Natural killer cell (primary cell): ENCODE data around the gene NGFR. TPM values are rescaled to one million over a fixed set of nuclear protein-coding genes. Genes with fewer than 3 reads are reported as not detected.

Experiments
- ATAC-seq, 3 donors: fragments of 150-1000 bp in 2 of 3; fragments of 200-7000 bp in 1 of 3; cut with Tn5 transposase; 1 replicate in 1 of 3; 2 replicates in 2 of 3; pipeline ENCODE4 v1.10.0; 2021; ENCODE audit warnings: mild to moderate bottlenecking in 2 of 3, moderate library complexity in 2 of 3
- DNase-seq, 2 donors: peaks; one replicate each; pipeline versions ENCODE4 v3.0.0 to v3.0.0-alpha.2; 2013 to 2021; ENCODE audit warnings: mixed read lengths in 1 of 2
- H3K27ac ChIP-seq: one replicate; pipeline ENCODE4 v1.5.1; 2013; ENCODE audit warnings: mild to moderate bottlenecking, low read length
- H3K27me3 ChIP-seq: one replicate; pipeline ENCODE4 v1.6.1; 2013; ENCODE audit warnings: low read length; ENCODE audit not compliant: control insufficient read depth, insufficient read depth
- H3K36me3 ChIP-seq: one replicate; pipeline ENCODE4 v1.6.1; 2013; ENCODE audit warnings: low read length; ENCODE audit not compliant: control insufficient read depth, insufficient read depth
- H3K4me1 ChIP-seq: one replicate; pipeline ENCODE4 v1.6.1; 2013; ENCODE audit warnings: low read length; ENCODE audit not compliant: control insufficient read depth, insufficient read depth
- H3K4me3 ChIP-seq: one replicate; pipeline ENCODE4 v1.5.1; 2013; ENCODE audit warnings: low read length
- H3K9me3 ChIP-seq: one replicate; pipeline ENCODE4 v1.6.1; 2013; ENCODE audit warnings: low read length; ENCODE audit not compliant: control insufficient read depth, insufficient read depth
- H3K27ac Mint-ChIP-seq, 2 donors: one replicate each; pipeline ENCODE4 v1.8.0; 2022; ENCODE audit warnings: mild to moderate bottlenecking in 2 of 2, mixed read lengths in 2 of 2, moderate library complexity in 1 of 2
- H3K27me3 Mint-ChIP-seq, 2 donors: one replicate each; pipeline ENCODE4 v1.8.0; 2022; ENCODE audit warnings: low read depth in 2 of 2, mixed read lengths in 2 of 2
- H3K36me3 Mint-ChIP-seq: one replicate; pipeline ENCODE4 v1.8.0; 2022; ENCODE audit warnings: mixed read lengths
- H3K4me1 Mint-ChIP-seq, 2 donors: one replicate each; pipeline ENCODE4 v1.8.0; 2022; ENCODE audit warnings: mixed read lengths in 2 of 2
- H3K4me3 Mint-ChIP-seq: one replicate; pipeline ENCODE4 v1.8.0; 2022; ENCODE audit warnings: mild to moderate bottlenecking, moderate library complexity, mixed read lengths
- H3K9me3 Mint-ChIP-seq, 2 donors: one replicate each; pipeline ENCODE4 v1.8.0; 2022; ENCODE audit warnings: mixed read lengths in 2 of 2
- WGBS: methylation state at CpG from one replicate; pipeline ENCODE4 v1.1.7; 2013; ENCODE audit warnings: missing lambda C conversion rate; ENCODE audit not compliant: insufficient coverage; 5-methylcytosine and 5-hydroxymethylcytosine counted together
- intact Hi-C: fragments of 100-400 bp; cut with micrococcal nuclease; formaldehyde crosslinking; loops from one replicate; pipeline ENCODE4 v1.14.2; 2022
- total RNA-seq, 4 donors: library from RNA; stranded (reverse); fragments of 120-200 nt in 1 of 4; gene quantifications; one replicate each; pipeline versions ENCODE4 v1.2.3 to v1.2.4, GENCODE V29; 2013 to 2022
- TF ChIP-seq, protein P1 (sequence below): fragments of 200-600 bp; IDR thresholded peaks from one replicate; pipeline ENCODE4 v1.8.0; 2022; ENCODE audit warnings: antibody characterized with exemption

Gene NGFR
- total RNA-seq, 3 donors from 2014 or later (not counting 1 experiment from before 2014, with no cell fraction given), result 0.91 to 1.8 (median 1.2) TPM

DNA sequence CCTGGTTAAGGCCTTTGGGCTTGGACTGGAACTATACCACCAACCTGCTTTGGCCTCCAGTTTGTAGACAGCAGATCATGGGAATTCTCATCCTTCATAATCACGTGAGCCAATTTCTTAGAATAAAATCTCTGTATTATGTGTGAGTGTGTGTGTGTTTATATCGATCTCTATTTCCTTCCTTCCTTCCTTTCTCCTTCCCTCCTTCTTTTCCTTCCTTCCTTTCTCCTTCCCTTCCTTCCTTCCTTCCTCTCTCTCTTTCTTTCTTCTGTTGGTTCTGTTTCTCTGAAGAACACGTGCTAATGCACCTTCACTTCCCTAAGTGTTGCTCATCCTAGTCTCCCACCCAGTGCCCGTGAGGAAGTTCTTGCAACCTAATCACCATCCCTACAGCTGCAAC is 44.9 kb upstream of the NGFR start:
- WGBS, result 57% methylated on average over 3 of the region's 4 CpGs
- H3K27me3 ChIP-seq, result no peaks in the 10 kb centered on the region
- Mint-ChIP-seq H3K36me3 (no peaks in the 10 kb centered on the region), H3K9me3 (no peaks in the 10 kb centered on the region), H3K27ac (peak overlapping the region; percentile 25 to 43), H3K4me1 (peaks cover 32 to 40% of the 10 kb centered on the region in 2 donors), H3K27me3 (no peaks in the 10 kb centered on the region), H3K4me3 (peak overlapping the region; percentile 1)
- TF ChIP-seq, protein P1, sequence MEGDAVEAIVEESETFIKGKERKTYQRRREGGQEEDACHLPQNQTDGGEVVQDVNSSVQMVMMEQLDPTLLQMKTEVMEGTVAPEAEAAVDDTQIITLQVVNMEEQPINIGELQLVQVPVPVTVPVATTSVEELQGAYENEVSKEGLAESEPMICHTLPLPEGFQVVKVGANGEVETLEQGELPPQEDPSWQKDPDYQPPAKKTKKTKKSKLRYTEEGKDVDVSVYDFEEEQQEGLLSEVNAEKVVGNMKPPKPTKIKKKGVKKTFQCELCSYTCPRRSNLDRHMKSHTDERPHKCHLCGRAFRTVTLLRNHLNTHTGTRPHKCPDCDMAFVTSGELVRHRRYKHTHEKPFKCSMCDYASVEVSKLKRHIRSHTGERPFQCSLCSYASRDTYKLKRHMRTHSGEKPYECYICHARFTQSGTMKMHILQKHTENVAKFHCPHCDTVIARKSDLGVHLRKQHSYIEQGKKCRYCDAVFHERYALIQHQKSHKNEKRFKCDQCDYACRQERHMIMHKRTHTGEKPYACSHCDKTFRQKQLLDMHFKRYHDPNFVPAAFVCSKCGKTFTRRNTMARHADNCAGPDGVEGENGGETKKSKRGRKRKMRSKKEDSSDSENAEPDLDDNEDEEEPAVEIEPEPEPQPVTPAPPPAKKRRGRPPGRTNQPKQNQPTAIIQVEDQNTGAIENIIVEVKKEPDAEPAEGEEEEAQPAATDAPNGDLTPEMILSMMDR, result no peak
- no peak for DNase-seq
- no peaks in the 10 kb centered on the region for H3K36me3 ChIP-seq
- H3K27ac ChIP-seq, result no peak overlapping the region
- no peak overlapping the region for H3K4me3 ChIP-seq
- intact Hi-C loops, result no loop called here
- no peaks in the 10 kb centered on the region for H3K9me3 ChIP-seq
- H3K4me1 ChIP-seq, result peaks cover 25% of the 10 kb centered on the region
- ATAC-seq, result no peak

DNA sequence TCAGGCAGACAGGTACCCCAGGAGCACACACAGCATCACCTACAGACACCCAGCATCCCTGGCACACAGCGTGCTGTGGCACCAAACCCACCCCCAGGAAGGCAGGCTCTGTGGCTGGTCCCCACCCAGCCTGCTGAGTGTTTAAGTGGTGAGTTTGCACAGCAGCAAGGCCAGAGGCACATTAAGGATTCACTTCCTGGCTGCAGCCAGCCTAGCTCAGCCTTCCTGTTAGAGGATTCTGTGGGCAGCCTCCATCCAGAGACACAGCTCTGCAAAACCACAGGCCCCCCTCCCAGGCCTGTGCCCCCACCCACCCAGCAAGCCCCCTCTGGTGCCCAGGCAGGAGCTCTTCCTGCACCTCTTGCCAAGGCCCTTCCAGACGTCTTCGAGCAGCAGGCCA is 44.4 kb upstream of the NGFR start:
- H3K27ac ChIP-seq, result no peak overlapping the region
- H3K4me1 ChIP-seq, result peaks cover 25% of the 10 kb centered on the region
- ATAC-seq (peak in 2 of 3 donors; percentile 58 to 64), DNase-seq (no peak)
- no peaks in the 10 kb centered on the region for H3K36me3 ChIP-seq
- H3K4me1 Mint-ChIP-seq, result peaks cover 32 to 40% of the 10 kb centered on the region in 2 donors
- TF ChIP-seq, protein P1, result no peak
- no peaks in the 10 kb centered on the region for H3K27me3 Mint-ChIP-seq
- no peaks in the 10 kb centered on the region for H3K36me3 Mint-ChIP-seq
- no peaks in the 10 kb centered on the region for H3K9me3 Mint-ChIP-seq
- H3K4me3 ChIP-seq, result no peak overlapping the region
- H3K4me3 Mint-ChIP-seq, result peak overlapping the region; percentile 1
- intact Hi-C loops, result no loop called here
- 29% methylated on average over 3 of the region's 3 CpGs for WGBS
- no peaks in the 10 kb centered on the region for H3K9me3 ChIP-seq
- H3K27ac Mint-ChIP-seq, result peak overlapping the region; percentile 25 to 43
- H3K27me3 ChIP-seq, result no peaks in the 10 kb centered on the region

DNA sequence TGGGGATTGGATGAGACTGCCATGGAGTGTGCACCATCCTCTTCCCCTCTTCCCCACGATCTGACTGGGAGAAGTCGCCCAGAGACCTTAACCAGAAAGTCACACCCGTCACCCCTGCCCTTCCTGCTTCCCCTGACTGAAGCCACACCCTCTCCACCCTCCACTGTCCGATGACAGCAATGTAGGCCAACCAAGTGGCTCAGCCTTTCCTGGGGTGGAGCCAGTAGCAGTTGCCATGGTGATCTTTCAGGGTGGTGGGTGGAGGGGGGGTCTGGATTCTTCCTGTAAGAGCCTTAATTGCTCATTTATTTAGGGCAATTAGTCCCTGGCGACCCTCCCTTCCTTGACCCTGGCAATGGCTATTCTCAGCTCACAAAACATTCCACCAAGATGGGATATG is 42.9 kb upstream of the NGFR start:
- TF ChIP-seq, protein P1, result no peak
- H3K4me3 Mint-ChIP-seq, result no peak overlapping the region
- H3K4me1 ChIP-seq, result peaks cover 25% of the 10 kb centered on the region
- H3K27ac Mint-ChIP-seq, result peak overlapping the region in 1 of 2 donors; percentile 25
- peaks cover 32 to 47% of the 10 kb centered on the region in 2 donors for H3K4me1 Mint-ChIP-seq
- H3K4me3 ChIP-seq, result no peak overlapping the region
- H3K36me3 ChIP-seq, result no peaks in the 10 kb centered on the region
- intact Hi-C loops, result no loop called here
- 30% methylated on average over 4 of the region's 5 CpGs for WGBS
- no peaks in the 10 kb centered on the region for H3K27me3 ChIP-seq
- DNase-seq, result no peak
- ATAC-seq, result peak in 2 of 3 donors; percentile 54 to 59
- no peaks in the 10 kb centered on the region for H3K9me3 Mint-ChIP-seq
- H3K27me3 Mint-ChIP-seq, result peaks cover 8 to 12% of the 10 kb centered on the region in 2 donors
- no peak overlapping the region for H3K27ac ChIP-seq
- H3K9me3 ChIP-seq, result no peaks in the 10 kb centered on the region
- no peaks in the 10 kb centered on the region for H3K36me3 Mint-ChIP-seq

DNA sequence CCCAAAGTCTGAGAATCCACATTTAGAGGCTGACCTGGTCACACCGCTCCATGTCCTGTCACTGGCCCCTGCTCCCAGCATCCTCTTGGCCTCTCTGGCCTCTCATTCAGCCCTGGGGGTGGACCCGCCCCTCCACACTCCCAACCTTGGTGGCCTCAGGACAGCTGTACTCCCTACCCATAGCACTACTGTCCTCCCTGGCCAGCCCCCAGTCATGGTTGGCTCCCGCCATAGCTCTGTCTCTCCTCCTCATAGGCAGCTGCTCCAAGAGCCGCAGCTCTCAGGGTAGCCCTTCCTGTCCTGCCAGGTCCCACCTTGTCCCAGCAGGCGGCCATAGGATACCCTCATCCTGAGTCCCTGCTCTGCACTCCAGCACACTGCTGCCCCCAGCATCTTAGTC is 42.4 kb upstream of the NGFR start:
- no peak overlapping the region for H3K4me3 ChIP-seq
- intact Hi-C loops, result no loop called here
- no peak for ATAC-seq
- H3K27ac ChIP-seq, result no peak overlapping the region
- H3K9me3 Mint-ChIP-seq, result no peaks in the 10 kb centered on the region
- H3K9me3 ChIP-seq, result no peaks in the 10 kb centered on the region
- no peaks in the 10 kb centered on the region for H3K36me3 ChIP-seq
- H3K4me1 Mint-ChIP-seq, result peaks cover 32 to 47% of the 10 kb centered on the region in 2 donors
- peak overlapping the region; percentile 47 for H3K4me3 Mint-ChIP-seq
- H3K27me3 Mint-ChIP-seq, result peaks cover 13 to 16% of the 10 kb centered on the region in 2 donors
- no peaks in the 10 kb centered on the region for H3K36me3 Mint-ChIP-seq
- no peak overlapping the region for H3K27ac Mint-ChIP-seq
- TF ChIP-seq, protein P1, result no peak
- H3K27me3 ChIP-seq, result no peaks in the 10 kb centered on the region
- no peak for DNase-seq
- 94% methylated on average over 5 of the region's 5 CpGs for WGBS
- peaks cover 25% of the 10 kb centered on the region for H3K4me1 ChIP-seq
